HT-29 (cell line): ENCODE measurements around the gene WEE2. TPM values are rescaled to one million over a fixed set of nuclear protein-coding genes. Genes with fewer than 3 reads are reported as not detected.
"Not testable (repeated sequence)": the region's sequence is repeated elsewhere in the genome, so short reads cannot be mapped to it uniquely, and the experiment has no call there.

Experiments used
- DNase-seq: peaks from one replicate; pipeline ENCODE4 v3.0.0-alpha.2; 2015; ENCODE audit warnings: low spot score
- total RNA-seq: library from RNA; depleted of rRNA; stranded (reverse); fragments of >200 nt; shearing (Covaris generic); gene quantifications from 2 replicates; pipeline ENCODE4 v1.2.3, GENCODE V29; 2014

The WEE2 gene
- total RNA-seq, 1 experiment from 2014 or later, result not detected

- DNase-seq, result not testable (repeated sequence)
Observed at GRCh38 chr7:141689072-141689825, 18.9 kb upstream of the WEE2 start.

GRCh38 chr7:141691540-141691939 is 16.6 kb upstream of the WEE2 start:
- DNase-seq, result no peak

GRCh38 chr7:141691961-141692360 is 16.2 kb upstream of the WEE2 start:
- no peak for DNase-seq

- DNase-seq, result no peak
Observed at GRCh38 chr7:141693082-141693481, 15.1 kb upstream of the WEE2 start.

- DNase-seq, result peak; percentile 67
Observed at GRCh38 chr7:141695803-141696289, 12.3 kb upstream of the WEE2 start.

- DNase-seq, result no peak
Observed at GRCh38 chr7:141696348-141696747, 11.8 kb upstream of the WEE2 start.

GRCh38 chr7:141697211-141697871 is 10.8 kb upstream of the WEE2 start:
- DNase-seq, result no peak

- no peak for DNase-seq
Observed at GRCh38 chr7:141698247-141699015, 9.7 kb upstream of the WEE2 start.

GRCh38 chr7:141699860-141700259 is 8.3 kb upstream of the WEE2 start:
- no peak for DNase-seq

- DNase-seq, result no peak
Observed at GRCh38 chr7:141700296-141700847, 7.8 kb upstream of the WEE2 start.

- no peak for DNase-seq
Observed at GRCh38 chr7:141700848-141701371, 7.2 kb upstream of the WEE2 start.

GRCh38 chr7:141701489-141702046 is 6.6 kb upstream of the WEE2 start:
- DNase-seq, result peak; percentile 34

- DNase-seq, result peak; percentile 45
Observed at GRCh38 chr7:141702047-141702567, 6.0 kb upstream of the WEE2 start, which contains the start of gene DENND11. Gene DENND11, minus strand, starts transcription at chr7:141702166. Its CDS starts 13 bp downstream, at chr7:141702153.

GRCh38 chr7:141702892-141703291 is 5.3 kb upstream of the WEE2 start:
- DNase-seq, result no peak

GRCh38 chr7:141704112-141704511 is 4.0 kb upstream of the WEE2 start:
- peak; percentile 41 for DNase-seq

- peak; percentile 27 for DNase-seq
Observed at GRCh38 chr7:141704741-141705140, 3.4 kb upstream of the WEE2 start.

- no peak for DNase-seq
Observed at GRCh38 chr7:141706239-141707064, 1.7 kb upstream of the WEE2 start.

- DNase-seq, result no peak
Observed at GRCh38 chr7:141709318-141709717, 1.2 kb downstream of the WEE2 start.

GRCh38 chr7:141709749-141710148 is 1.6 kb downstream of the WEE2 start:
- no peak for DNase-seq

GRCh38 chr7:141710301-141710700 is 2.1 kb downstream of the WEE2 start:
- DNase-seq, result no peak
